Liver (tissue), 9 donors: ENCODE data around the gene ATP4A. TPM values are rescaled to one million over a fixed set of nuclear protein-coding genes. Genes with fewer than 3 reads are reported as not detected.

Source experiments
- DNase-seq: peaks from one replicate; pipeline ENCODE4 v3.0.0-alpha.2; 2017; ENCODE audit warnings: low spot score
- H3K27ac ChIP-seq, 2 donors: one replicate each; pipeline ENCODE4 v1.7.0; 2013; ENCODE audit warnings: inconsistent platforms in 2 of 2, low read length in 2 of 2, control low read depth in 1 of 2, low read depth in 1 of 2, mild to moderate bottlenecking in 1 of 2
- H3K27me3 ChIP-seq, 4 donors: one replicate each; pipeline versions ENCODE4 v1.6.1 to v1.7.0; 2013; ENCODE audit warnings: low read length in 3 of 4, inconsistent platforms in 1 of 4, mild to moderate bottlenecking in 1 of 4, moderate library complexity in 1 of 4; ENCODE audit not compliant: control insufficient read depth in 4 of 4, insufficient read depth in 4 of 4
- H3K36me3 ChIP-seq, 4 donors: one replicate each; pipeline versions ENCODE4 v1.6.1 to v1.7.0; 2013; ENCODE audit warnings: low read length in 3 of 4, mild to moderate bottlenecking in 3 of 4, low read depth in 1 of 4, moderate library complexity in 1 of 4; ENCODE audit not compliant: control insufficient read depth in 4 of 4, insufficient read depth in 3 of 4
- H3K4me1 ChIP-seq, 4 donors: one replicate each; pipeline versions ENCODE4 v1.6.1 to v1.7.0; 2013; ENCODE audit warnings: low read length in 3 of 4, mild to moderate bottlenecking in 3 of 4, moderate library complexity in 1 of 4; ENCODE audit not compliant: control insufficient read depth in 4 of 4, insufficient read depth in 4 of 4
- H3K4me3 ChIP-seq, 3 donors: one replicate each; pipeline versions ENCODE4 v1.6.1 to v1.7.0; 2013; ENCODE audit warnings: low read length in 3 of 3, control low read depth in 1 of 3, low read depth in 1 of 3, mild to moderate bottlenecking in 1 of 3
- H3K9ac ChIP-seq, 2 donors: one replicate each; pipeline ENCODE4 v1.7.0; 2013; ENCODE audit warnings: low read length in 2 of 2, mild to moderate bottlenecking in 2 of 2, moderate library complexity in 2 of 2, control low read depth in 1 of 2, low read depth in 1 of 2
- H3K9me3 ChIP-seq, 4 donors: one replicate each; pipeline versions ENCODE4 v1.6.1 to v1.7.0; 2013; ENCODE audit warnings: low read length in 3 of 4; ENCODE audit not compliant: control insufficient read depth in 4 of 4
- ATF3 ChIP-seq: IDR thresholded peaks from 2 replicates; pipeline ENCODE4 v1.6.1; 2016; ENCODE audit warnings: antibody characterized with exemption
- EGR1 ChIP-seq, 2 donors: IDR thresholded peaks; 2 replicates each; pipeline ENCODE4 v1.6.1; 2016 to 2018; ENCODE audit warnings: antibody characterized with exemption in 2 of 2, low read depth in 2 of 2
- FOXA1 ChIP-seq: IDR thresholded peaks from 2 replicates; pipeline ENCODE4 v1.6.1; 2016; ENCODE audit warnings: antibody characterized with exemption
- FOXA2 ChIP-seq: IDR thresholded peaks from 2 replicates; pipeline ENCODE4 v1.6.1; 2016; ENCODE audit warnings: antibody characterized with exemption
- HNF4A ChIP-seq, 2 donors: conservative IDR thresholded peaks; 2 replicates each; pipeline ENCODE4 v1.6.1; 2016; ENCODE audit warnings: antibody characterized with exemption in 2 of 2, mild to moderate bottlenecking in 2 of 2
- JUND ChIP-seq, 2 donors: IDR thresholded peaks; 2 replicates each; pipeline ENCODE4 v1.6.1; 2016; ENCODE audit warnings: antibody characterized with exemption in 2 of 2
- MAX ChIP-seq: IDR thresholded peaks from 2 replicates; pipeline ENCODE4 v1.6.1; 2016; ENCODE audit warnings: antibody characterized with exemption
- RAD21 ChIP-seq, 2 donors: IDR thresholded peaks; 2 replicates each; pipeline ENCODE4 v1.6.1; 2016; ENCODE audit warnings: antibody characterized with exemption in 2 of 2, mild to moderate bottlenecking in 2 of 2
- REST ChIP-seq: IDR thresholded peaks from 2 replicates; pipeline ENCODE4 v1.6.1; 2016; ENCODE audit warnings: antibody characterized with exemption, mild to moderate bottlenecking
- RXRA ChIP-seq, 2 donors: IDR thresholded peaks; 2 replicates each; pipeline ENCODE4 v1.6.1; 2017 to 2018; ENCODE audit warnings: antibody characterized with exemption in 2 of 2, mild to moderate bottlenecking in 1 of 2
- SP1 ChIP-seq: IDR thresholded peaks from 2 replicates; pipeline ENCODE4 v1.6.1; 2018; ENCODE audit warnings: antibody characterized with exemption, mild to moderate bottlenecking
- TAF1 ChIP-seq: conservative IDR thresholded peaks from 2 replicates; pipeline ENCODE4 v1.6.1; 2016; ENCODE audit warnings: antibody characterized with exemption, mild to moderate bottlenecking
- YY1 ChIP-seq: IDR thresholded peaks from 2 replicates; pipeline ENCODE4 v1.6.1; 2016; ENCODE audit warnings: antibody characterized with exemption, mild to moderate bottlenecking
- ZBTB33 ChIP-seq: IDR thresholded peaks from 2 replicates; pipeline ENCODE4 v1.6.1; 2016; ENCODE audit warnings: antibody characterized with exemption
- WGBS: extraction: QIAGEN DNeasy Blood & Tissue Kit; methylation state at CpG from one replicate; pipeline ENCODE4 v1.1.7; 2013; 5-methylcytosine and 5-hydroxymethylcytosine counted together
- polyA plus RNA-seq, 2 donors: library from polyadenylated mRNA; stranded (reverse) in 1 of 2; unstranded in 1 of 2; fragments of 200-250 nt in 1 of 2; fragments of >200 nt in 1 of 2; fragmentation: Nextera tagmentation in 1 of 2; extraction: Ambion mirVana in 1 of 2; gene quantifications; one replicate each; pipeline versions ENCODE4 v1.2.1 to v1.2.3, GENCODE V29; 2013 to 2015
- total RNA-seq, 2 donors: library from RNA; depleted of rRNA; stranded (reverse); fragments of >200 nt; gene quantifications; one replicate each; pipeline ENCODE4 v1.2.3, GENCODE V29; 2014
- donor health status: healthy.
- donor health status: healthy.
- donor health status: healthy.
- donor health status: healthy.
- donor health status: healthy.

Gene ATP4A
- total and polyA plus RNA-seq, 4 donors: not detected

- H3K9me3 ChIP-seq: no peaks in the 10 kb centered on the region
Observed at GRCh38 chr19:35556846-35557538, 6.5 kb downstream of the ATP4A start.

GRCh38 chr19:35556025-35556590 is 7.3 kb downstream of the ATP4A start:
- no peak overlapping the region for H3K27ac ChIP-seq
- no peak for DNase-seq
- WGBS: 87% methylated on average over 9 of the region's 9 CpGs
- H3K9ac ChIP-seq: no peak overlapping the region
- TF ChIP-seq REST: no peak
- no peak for TF ChIP-seq ATF3
- TF ChIP-seq FOXA1: no peak
- no peak for TF ChIP-seq MAX
- TF ChIP-seq ZBTB33: no peak
- no peak for TF ChIP-seq JUND (IDR thresholded peaks at IDR 0.05)
- no peak for TF ChIP-seq TAF1
- no peak for TF ChIP-seq YY1
- TF ChIP-seq SP1: no peak
- TF ChIP-seq HNF4A (conservative IDR thresholded peaks at IDR 0.05): no peak
- no peaks in the 10 kb centered on the region for H3K9me3 ChIP-seq
- peaks cover 0 to 7% (median 4%) of the 10 kb centered on the region in 4 donors for H3K4me1 ChIP-seq
- no peak overlapping the region for H3K4me3 ChIP-seq
- peaks cover 0 to 4% (median 3%) of the 10 kb centered on the region in 4 donors for H3K27me3 ChIP-seq
- no peaks in the 10 kb centered on the region for H3K36me3 ChIP-seq

More at GRCh38 chr19:35556846-35557538, 6.5 kb downstream of the ATP4A start:
- Histone ChIP-seq H3K9ac (no peak overlapping the region), H3K27me3 (peaks cover 0 to 4% (median 3%) of the 10 kb centered on the region in 4 donors), H3K4me3 (no peak overlapping the region), H3K36me3 (no peaks in the 10 kb centered on the region), H3K27ac (no peak overlapping the region), H3K4me1 (peaks cover 0 to 7% (median 4%) of the 10 kb centered on the region in 4 donors)
- no peak for TF ChIP-seq EGR1 (IDR thresholded peaks at IDR 0.05; ENCODE audit: low read depth in 2 of 2)
- TF ChIP-seq FOXA1: no peak
- TF ChIP-seq HNF4A (conservative IDR thresholded peaks at IDR 0.05): no peak
- TF ChIP-seq RAD21 (IDR thresholded peaks at IDR 0.05): no peak
- no peak for TF ChIP-seq RXRA (IDR thresholded peaks at IDR 0.05)
- TF ChIP-seq SP1: no peak
- no peak for TF ChIP-seq FOXA2
- WGBS: 89% methylated on average over 16 of the region's 16 CpGs
- no peak for DNase-seq
